ENCODE measurements around the gene CELSR3.

The CELSR3 gene

GRCh38 chr3:48689384-48689783, 26.7 kb upstream of the CELSR3 start:
- H3K27ac Mint-ChIP-seq: no peak overlapping the region
- no peaks in the 10 kb centered on the region for H3K27me3 Mint-ChIP-seq (ENCODE audit: low read depth)
- H3K4me1 Mint-ChIP-seq: peaks cover 34% of the 10 kb centered on the region
- no peaks in the 10 kb centered on the region for H3K9me3 Mint-ChIP-seq
- H3K36me3 Mint-ChIP-seq (ENCODE audit: low read depth): peaks cover 51% of the 10 kb centered on the region
- no peak overlapping the region for H3K4me3 Mint-ChIP-seq
- no peak for TF ChIP-seq CTCF (IDR thresholded peaks at IDR 0.05; ENCODE audit: unreplicated experiment in 3 of 3)

GRCh38 chr3:48688737-48689075, 26.0 kb upstream of the CELSR3 start:
- Mint-ChIP-seq H3K4me3 (no peak overlapping the region), H3K36me3 (ENCODE audit: low read depth) (peaks cover 45% of the 10 kb centered on the region), H3K9me3 (no peaks in the 10 kb centered on the region), H3K27ac (no peak overlapping the region), H3K27me3 (ENCODE audit: low read depth) (no peaks in the 10 kb centered on the region), H3K4me1 (peaks cover 39% of the 10 kb centered on the region)
- no peak for TF ChIP-seq CTCF (IDR thresholded peaks at IDR 0.05; ENCODE audit: unreplicated experiment in 3 of 3)

GRCh38 chr3:48688032-48688736, 25.5 kb upstream of the CELSR3 start:
- peak overlapping the region in 1 of 3 experiments; percentile 25 for H3K27ac Mint-ChIP-seq
- H3K27me3 Mint-ChIP-seq (ENCODE audit: low read depth): no peaks in the 10 kb centered on the region
- TF ChIP-seq CTCF (IDR thresholded peaks at IDR 0.05; ENCODE audit: unreplicated experiment in 3 of 3): no peak
- H3K4me3 Mint-ChIP-seq: peak overlapping the region in 1 of 3 experiments; percentile 48
- H3K9me3 Mint-ChIP-seq: no peaks in the 10 kb centered on the region
- peaks cover 40% of the 10 kb centered on the region for H3K36me3 Mint-ChIP-seq (ENCODE audit: low read depth)
- H3K4me1 Mint-ChIP-seq: peaks cover 41% of the 10 kb centered on the region

- peaks cover 31% of the 10 kb centered on the region for H3K36me3 Mint-ChIP-seq (ENCODE audit: low read depth)
Measured at GRCh38 chr3:48687220-48687678, 24.6 kb upstream of the CELSR3 start.

GRCh38 chr3:48686538-48687219, 24.0 kb upstream of the CELSR3 start:
- Mint-ChIP-seq H3K9me3 (no peaks in the 10 kb centered on the region), H3K36me3 (ENCODE audit: low read depth) (peaks cover 26% of the 10 kb centered on the region), H3K4me3 (peak overlapping the region; percentile 86 to 95 (median 91)), H3K27me3 (ENCODE audit: low read depth) (no peaks in the 10 kb centered on the region), H3K27ac (peak overlapping the region; percentile 6 to 26 (median 21)), H3K4me1 (peaks cover 39% of the 10 kb centered on the region)
- no peak for TF ChIP-seq CTCF (IDR thresholded peaks at IDR 0.05; ENCODE audit: unreplicated experiment in 3 of 3)

More at GRCh38 chr3:48687220-48687678, 24.6 kb upstream of the CELSR3 start:
- Mint-ChIP-seq H3K27ac (no peak overlapping the region), H3K9me3 (no peaks in the 10 kb centered on the region), H3K4me3 (peak overlapping the region in 2 of 3 experiments; percentile 58 to 91), H3K27me3 (ENCODE audit: low read depth) (no peaks in the 10 kb centered on the region), H3K4me1 (peaks cover 39% of the 10 kb centered on the region)
- no peak for TF ChIP-seq CTCF (IDR thresholded peaks at IDR 0.05; ENCODE audit: unreplicated experiment in 3 of 3)

Measured in nephron (organoid).